Measurements from ENCODE around the gene PLB1. TPM values are rescaled to one million over a fixed set of nuclear protein-coding genes. Genes with fewer than 3 reads are reported as not detected.

PLB1 gene
- total RNA-seq, 4 donors from 2014 or later, result 3.0 to 14.5 (median 10.5) TPM

DNA sequence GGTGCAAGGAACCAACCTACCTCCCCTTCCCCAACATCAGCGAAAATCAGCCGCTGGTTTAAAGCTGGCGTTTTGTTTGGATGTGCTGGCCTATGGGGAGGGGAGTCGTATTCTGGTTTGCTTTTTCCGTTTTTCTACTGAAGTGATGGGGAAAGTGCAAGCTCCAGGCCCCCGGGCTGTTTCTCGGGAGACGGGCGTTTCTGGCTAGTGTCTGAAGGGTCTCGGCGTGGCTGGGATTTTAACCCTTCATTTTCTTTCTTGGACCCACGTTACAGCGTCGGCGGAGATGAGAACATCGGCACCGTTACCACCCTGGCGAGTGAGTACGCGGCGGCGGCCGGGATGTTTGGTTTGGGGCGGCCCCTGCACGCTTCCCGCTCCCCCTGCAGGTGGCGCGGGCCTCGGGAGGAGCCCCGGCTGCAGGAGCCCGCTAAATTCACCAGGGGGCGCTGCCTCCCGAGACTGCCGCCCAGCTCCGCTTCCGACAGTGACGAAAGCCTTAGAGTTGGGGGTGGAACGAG lies 70.7 kb downstream of the PLB1 start:
- TF ChIP-seq POLR2A (IDR thresholded peaks at IDR 0.05) (peak in 1 of 2 donors; percentile 10), EP300 (IDR thresholded peaks at IDR 0.05) (no peak), POLR2AphosphoS5 (IDR thresholded peaks at IDR 0.05) (peak; percentile 16)
- TF ChIP-seq, protein P1, sequence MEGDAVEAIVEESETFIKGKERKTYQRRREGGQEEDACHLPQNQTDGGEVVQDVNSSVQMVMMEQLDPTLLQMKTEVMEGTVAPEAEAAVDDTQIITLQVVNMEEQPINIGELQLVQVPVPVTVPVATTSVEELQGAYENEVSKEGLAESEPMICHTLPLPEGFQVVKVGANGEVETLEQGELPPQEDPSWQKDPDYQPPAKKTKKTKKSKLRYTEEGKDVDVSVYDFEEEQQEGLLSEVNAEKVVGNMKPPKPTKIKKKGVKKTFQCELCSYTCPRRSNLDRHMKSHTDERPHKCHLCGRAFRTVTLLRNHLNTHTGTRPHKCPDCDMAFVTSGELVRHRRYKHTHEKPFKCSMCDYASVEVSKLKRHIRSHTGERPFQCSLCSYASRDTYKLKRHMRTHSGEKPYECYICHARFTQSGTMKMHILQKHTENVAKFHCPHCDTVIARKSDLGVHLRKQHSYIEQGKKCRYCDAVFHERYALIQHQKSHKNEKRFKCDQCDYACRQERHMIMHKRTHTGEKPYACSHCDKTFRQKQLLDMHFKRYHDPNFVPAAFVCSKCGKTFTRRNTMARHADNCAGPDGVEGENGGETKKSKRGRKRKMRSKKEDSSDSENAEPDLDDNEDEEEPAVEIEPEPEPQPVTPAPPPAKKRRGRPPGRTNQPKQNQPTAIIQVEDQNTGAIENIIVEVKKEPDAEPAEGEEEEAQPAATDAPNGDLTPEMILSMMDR (IDR thresholded peaks at IDR 0.05), result peak; percentile 100
- Histone ChIP-seq H3K4me3 (peak overlapping the region; percentile 54 to 64), H3K36me3 (no peaks in the 10 kb centered on the region), H3K9me3 (no peaks in the 10 kb centered on the region), H3K4me1 (peaks cover 0 to 15% (median 0%) of the 10 kb centered on the region in 3 donors), H3K27ac (peak overlapping the region in 3 of 4 donors; percentile 61 to 82 (median 81)), H3K27me3 (no peaks in the 10 kb centered on the region)
- 0% methylated on average over 8 to 17 of the region's 38 CpGs for WGBS, 2 donors (ENCODE audit: low coverage in 1 of 2)
- peak; percentile 93 for ATAC-seq

DNA sequence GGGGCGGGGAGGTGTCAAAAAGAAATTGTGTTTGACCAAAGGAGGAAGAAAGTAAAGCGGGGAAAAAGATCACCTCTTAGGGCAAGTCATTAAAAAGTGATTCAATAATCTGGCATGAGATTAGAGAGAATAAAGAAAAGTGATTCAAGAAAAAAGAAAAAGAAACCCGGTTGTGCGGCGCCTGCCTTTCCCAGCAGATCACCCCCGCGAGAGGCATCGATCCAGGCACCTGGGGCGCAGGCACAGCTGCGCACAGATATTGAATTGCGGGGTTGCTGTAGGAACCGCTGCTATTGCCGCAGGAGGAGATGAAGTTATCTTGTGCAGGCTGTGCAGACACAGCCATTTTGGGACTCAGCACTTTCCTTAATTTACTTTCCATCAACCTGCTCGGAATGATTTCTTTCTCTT lies 71.2 kb downstream of the PLB1 start:
- Histone ChIP-seq H3K9me3 (no peaks in the 10 kb centered on the region), H3K4me3 (peak overlapping the region; percentile 54 to 64), H3K27ac (peak overlapping the region; percentile 5 to 82 (median 58)), H3K4me1 (peaks cover 0 to 15% (median 0%) of the 10 kb centered on the region in 3 donors), H3K27me3 (no peaks in the 10 kb centered on the region), H3K36me3 (no peaks in the 10 kb centered on the region)
- 0 to 1% methylated on average over 2 to 13 of the region's 14 CpGs for WGBS, 2 donors (ENCODE audit: low coverage in 1 of 2)
- TF ChIP-seq POLR2A (IDR thresholded peaks at IDR 0.05) (no peak), POLR2AphosphoS5 (IDR thresholded peaks at IDR 0.05) (no peak), EP300 (IDR thresholded peaks at IDR 0.05) (no peak)
- TF ChIP-seq, protein P1 (IDR thresholded peaks at IDR 0.05), result no peak
- ATAC-seq, result peak; percentile 30

DNA sequence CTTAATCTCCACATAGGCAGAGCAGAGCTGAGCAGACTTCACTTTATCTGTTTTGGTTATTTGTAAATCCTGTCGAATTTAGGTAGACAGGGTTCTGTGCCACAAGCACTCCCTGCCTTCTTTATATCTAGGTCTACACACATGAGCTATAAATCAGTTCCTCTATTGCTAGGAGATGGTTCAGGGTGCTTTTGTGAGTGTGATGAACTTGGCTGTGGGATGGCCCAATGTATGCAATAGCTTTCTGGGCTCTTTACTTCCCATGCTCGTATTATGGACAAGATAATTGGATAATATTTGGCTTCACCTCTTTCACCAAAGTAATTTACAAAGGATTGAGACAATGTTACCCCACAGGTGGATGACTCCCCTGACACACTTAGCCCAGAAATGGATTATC lies 72.2 kb downstream of the PLB1 start:
- Histone ChIP-seq H3K27ac (no peak overlapping the region), H3K9me3 (no peaks in the 10 kb centered on the region), H3K4me1 (peaks cover 0 to 15% (median 0%) of the 10 kb centered on the region in 3 donors), H3K36me3 (no peaks in the 10 kb centered on the region), H3K27me3 (no peaks in the 10 kb centered on the region), H3K4me3 (no peak overlapping the region)
- no peak for ATAC-seq
- WGBS, 2 donors (ENCODE audit: low coverage in 1 of 2), result 83 to 85% methylated on average over 2 of the region's 2 CpGs
- TF ChIP-seq POLR2AphosphoS5 (IDR thresholded peaks at IDR 0.05), result no peak
- TF ChIP-seq, protein P1 (IDR thresholded peaks at IDR 0.05), result no peak

DNA sequence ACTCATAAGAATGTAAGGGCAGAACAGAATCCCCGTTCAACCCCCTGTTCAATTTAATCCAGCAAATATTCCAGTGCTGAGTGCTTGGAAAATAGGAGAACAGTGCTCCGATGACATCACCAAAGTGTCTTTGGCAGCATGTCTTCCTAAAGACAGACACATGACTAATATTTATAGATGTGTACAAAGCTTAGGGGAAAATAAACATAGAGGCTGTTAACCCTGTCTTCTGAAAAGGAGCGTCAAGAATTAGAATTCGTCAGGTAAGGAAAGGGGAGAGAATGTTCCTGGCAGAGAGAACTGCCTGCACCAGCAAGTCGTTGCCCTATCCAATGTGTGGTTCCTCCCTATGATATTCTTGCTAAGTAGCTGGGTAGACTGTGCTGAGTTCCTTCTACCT lies 72.7 kb downstream of the PLB1 start:
- Histone ChIP-seq H3K9me3 (no peaks in the 10 kb centered on the region), H3K27me3 (no peaks in the 10 kb centered on the region), H3K36me3 (no peaks in the 10 kb centered on the region), H3K4me3 (no peak overlapping the region), H3K27ac (no peak overlapping the region), H3K4me1 (peaks cover 0 to 15% (median 0%) of the 10 kb centered on the region in 3 donors)
- ATAC-seq, result no peak
- 54 to 56% methylated on average over 5 of the region's 5 CpGs for WGBS, 2 donors (ENCODE audit: low coverage in 1 of 2)
- no peak for TF ChIP-seq POLR2A (IDR thresholded peaks at IDR 0.05)
- TF ChIP-seq EP300 (IDR thresholded peaks at IDR 0.05), result no peak
- no peak for TF ChIP-seq POLR2AphosphoS5 (IDR thresholded peaks at IDR 0.05)
- TF ChIP-seq, protein P1 (IDR thresholded peaks at IDR 0.05), result no peak

DNA sequence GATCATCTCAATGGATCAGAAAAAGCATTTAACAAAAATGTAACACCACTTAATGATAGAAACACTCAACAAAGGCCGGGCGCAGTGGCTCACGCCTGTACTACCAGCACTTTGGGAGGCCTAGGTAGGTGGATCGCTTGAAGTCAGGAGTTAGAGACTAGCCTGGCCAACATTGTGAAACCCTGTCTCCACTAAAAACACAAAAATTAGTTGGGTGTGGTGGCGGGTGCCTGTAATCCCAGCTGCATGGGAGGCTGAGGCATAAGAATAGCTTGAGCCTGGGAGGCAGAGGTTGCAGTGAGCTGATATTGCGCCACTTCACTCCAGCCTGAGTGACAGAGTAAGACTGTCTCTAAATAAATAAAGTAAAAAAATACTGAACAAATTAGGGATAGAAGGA lies 74.6 kb downstream of the PLB1 start:
- Histone ChIP-seq H3K9me3 (no peaks in the 10 kb centered on the region), H3K4me3 (no peak overlapping the region), H3K27me3 (no peaks in the 10 kb centered on the region), H3K4me1 (peaks cover 0 to 15% (median 0%) of the 10 kb centered on the region in 3 donors), H3K36me3 (no peaks in the 10 kb centered on the region), H3K27ac (no peak overlapping the region)
- WGBS, 2 donors (ENCODE audit: low coverage in 1 of 2), result 94 to 97% methylated on average over 4 to 5 of the region's 6 CpGs
- TF ChIP-seq POLR2A (IDR thresholded peaks at IDR 0.05) (no peak), POLR2AphosphoS5 (IDR thresholded peaks at IDR 0.05) (no peak), EP300 (IDR thresholded peaks at IDR 0.05) (no peak)
- TF ChIP-seq, protein P1 (IDR thresholded peaks at IDR 0.05), result no peak
- no peak for ATAC-seq
